Memory B cell (primary cell): ENCODE measurements around the gene PSMD6.
A peak's percentile ranks its signal among the peaks of the same experiment; 100 is the strongest.

Source experiments
- ATAC-seq: fragments of 150-1000 bp; cut with Tn5 transposase; 2 replicates; pipeline ENCODE4 v1.10.0; 2021; ENCODE audit warnings: low read depth, mild to moderate bottlenecking, moderate library complexity
- DNase-seq, 2 donors: peaks; one replicate each; pipeline ENCODE4 v3.0.0; 2022; ENCODE audit warnings: low spot score in 2 of 2
- H3K27ac Mint-ChIP-seq: one replicate; pipeline ENCODE4 v1.8.0; 2022; ENCODE audit warnings: mild to moderate bottlenecking, moderate library complexity, mixed read lengths
- H3K27me3 Mint-ChIP-seq: one replicate; pipeline ENCODE4 v1.8.0; 2022; ENCODE audit warnings: mixed read lengths
- H3K36me3 Mint-ChIP-seq: one replicate; pipeline ENCODE4 v1.8.0; 2022; ENCODE audit warnings: mild to moderate bottlenecking, mixed read lengths
- H3K4me1 Mint-ChIP-seq: one replicate; pipeline ENCODE4 v1.8.0; 2022; ENCODE audit warnings: mixed read lengths
- H3K4me3 Mint-ChIP-seq: one replicate; pipeline ENCODE4 v1.8.0; 2022; ENCODE audit warnings: mild to moderate bottlenecking, moderate library complexity, mixed read lengths
- H3K9me3 Mint-ChIP-seq: one replicate; pipeline ENCODE4 v1.8.0; 2022; ENCODE audit warnings: mixed read lengths

PSMD6 gene

DNA sequence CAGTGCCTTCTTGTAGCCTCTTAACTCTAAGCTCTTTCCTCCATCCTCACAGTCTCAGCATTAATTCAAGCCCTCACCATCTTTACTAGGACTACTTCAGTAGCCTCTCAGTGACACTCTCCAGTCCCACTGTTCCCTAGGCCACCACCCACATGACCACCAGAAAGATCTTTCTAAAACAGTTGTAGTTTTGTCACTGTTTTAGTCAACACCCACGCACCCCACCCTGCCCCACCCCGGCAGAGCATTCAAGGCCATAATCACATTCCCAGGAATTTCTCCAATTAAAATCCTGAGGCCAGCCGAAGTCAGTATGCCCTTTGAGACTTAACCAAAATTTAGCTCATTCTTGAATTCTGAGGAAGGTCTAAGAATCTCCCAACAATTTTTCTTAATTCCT, 31.2 kb upstream of the PSMD6 start:
- no peak overlapping the region for H3K27ac Mint-ChIP-seq
- no peaks in the 10 kb centered on the region for H3K36me3 Mint-ChIP-seq
- no peaks in the 10 kb centered on the region for H3K9me3 Mint-ChIP-seq
- no peak for DNase-seq
- peaks cover 15% of the 10 kb centered on the region for H3K27me3 Mint-ChIP-seq
- no peak overlapping the region for H3K4me3 Mint-ChIP-seq
- peaks cover 9% of the 10 kb centered on the region for H3K4me1 Mint-ChIP-seq
- ATAC-seq: no peak

GRCh38 chr3:64053581-64053980, 30.3 kb upstream of the PSMD6 start:
- DNase-seq: no peak
- no peak overlapping the region for H3K4me3 Mint-ChIP-seq
- no peaks in the 10 kb centered on the region for H3K36me3 Mint-ChIP-seq
- H3K9me3 Mint-ChIP-seq: no peaks in the 10 kb centered on the region
- H3K4me1 Mint-ChIP-seq: peaks cover 9% of the 10 kb centered on the region
- H3K27ac Mint-ChIP-seq: no peak overlapping the region
- no peak for ATAC-seq
- peaks cover 12% of the 10 kb centered on the region for H3K27me3 Mint-ChIP-seq

DNA sequence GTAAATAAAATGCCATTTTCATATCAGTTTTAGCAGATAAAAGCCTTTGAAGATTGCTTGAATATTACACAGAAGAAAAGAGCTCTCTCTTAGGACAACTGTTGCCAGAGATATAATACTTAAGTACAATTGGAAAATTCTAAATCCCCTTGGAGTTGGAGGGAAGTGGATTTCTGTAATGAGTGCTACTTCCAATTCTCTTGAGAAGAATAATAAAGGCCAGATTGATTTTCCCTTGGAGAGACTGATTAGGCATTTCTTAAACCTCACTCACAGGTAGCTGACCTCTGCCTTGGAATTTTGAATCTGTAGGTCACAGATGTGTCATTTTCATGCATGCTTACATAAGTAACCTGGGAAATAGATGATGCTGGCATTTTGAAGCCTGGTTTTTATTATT, 29.8 kb upstream of the PSMD6 start:
- Mint-ChIP-seq H3K4me3 (no peak overlapping the region), H3K36me3 (no peaks in the 10 kb centered on the region), H3K9me3 (no peaks in the 10 kb centered on the region), H3K27ac (no peak overlapping the region), H3K27me3 (peaks cover 12% of the 10 kb centered on the region), H3K4me1 (peaks cover 9% of the 10 kb centered on the region)
- ATAC-seq (no peak), DNase-seq (no peak)

DNA sequence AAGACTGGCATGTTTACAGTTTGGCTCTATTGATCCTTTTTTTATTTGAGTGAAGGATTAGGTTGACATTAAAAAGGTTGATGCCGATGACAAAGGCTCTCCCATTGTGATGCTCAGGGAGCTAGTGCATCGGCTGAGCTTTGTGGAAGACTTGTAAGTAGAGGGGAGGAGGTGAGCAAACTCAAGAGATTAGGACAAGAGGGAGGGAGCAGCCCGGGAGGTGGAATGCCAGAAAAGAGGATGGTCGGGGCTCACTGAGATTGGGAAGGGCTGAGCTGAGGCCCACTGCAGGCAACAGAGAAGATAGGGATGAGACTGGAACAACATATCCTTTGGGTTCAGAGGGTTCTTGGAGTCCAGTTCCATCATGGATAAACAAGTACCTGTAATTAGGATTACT, 26.5 kb upstream of the PSMD6 start:
- DNase-seq (no peak), ATAC-seq (no peak)
- no peak overlapping the region for H3K27ac Mint-ChIP-seq
- peaks cover 7% of the 10 kb centered on the region for H3K4me1 Mint-ChIP-seq
- no peak overlapping the region for H3K4me3 Mint-ChIP-seq
- H3K9me3 Mint-ChIP-seq: no peaks in the 10 kb centered on the region
- H3K36me3 Mint-ChIP-seq: no peaks in the 10 kb centered on the region
- peaks cover 2% of the 10 kb centered on the region for H3K27me3 Mint-ChIP-seq

- ATAC-seq (no peak), DNase-seq (no peak)
- no peaks in the 10 kb centered on the region for H3K9me3 Mint-ChIP-seq
- H3K4me3 Mint-ChIP-seq: no peak overlapping the region
- peaks cover 7% of the 10 kb centered on the region for H3K4me1 Mint-ChIP-seq
- H3K36me3 Mint-ChIP-seq: no peaks in the 10 kb centered on the region
- no peak overlapping the region for H3K27ac Mint-ChIP-seq
- peaks cover 2% of the 10 kb centered on the region for H3K27me3 Mint-ChIP-seq
Observed at GRCh38 chr3:64049136-64049535, 25.8 kb upstream of the PSMD6 start.

GRCh38 chr3:64048631-64049061, 25.4 kb upstream of the PSMD6 start:
- ATAC-seq (no peak), DNase-seq (no peak)
- peaks cover 7% of the 10 kb centered on the region for H3K4me1 Mint-ChIP-seq
- H3K36me3 Mint-ChIP-seq: no peaks in the 10 kb centered on the region
- H3K27ac Mint-ChIP-seq: no peak overlapping the region
- H3K27me3 Mint-ChIP-seq: peaks cover 2% of the 10 kb centered on the region
- H3K9me3 Mint-ChIP-seq: no peaks in the 10 kb centered on the region
- H3K4me3 Mint-ChIP-seq: no peak overlapping the region

GRCh38 chr3:64047787-64048186, 24.5 kb upstream of the PSMD6 start:
- DNase-seq (no peak), ATAC-seq (no peak)
- no peaks in the 10 kb centered on the region for H3K36me3 Mint-ChIP-seq
- peaks cover 7% of the 10 kb centered on the region for H3K4me1 Mint-ChIP-seq
- peaks cover 2% of the 10 kb centered on the region for H3K27me3 Mint-ChIP-seq
- no peaks in the 10 kb centered on the region for H3K9me3 Mint-ChIP-seq
- H3K4me3 Mint-ChIP-seq: no peak overlapping the region
- H3K27ac Mint-ChIP-seq: no peak overlapping the region

DNA sequence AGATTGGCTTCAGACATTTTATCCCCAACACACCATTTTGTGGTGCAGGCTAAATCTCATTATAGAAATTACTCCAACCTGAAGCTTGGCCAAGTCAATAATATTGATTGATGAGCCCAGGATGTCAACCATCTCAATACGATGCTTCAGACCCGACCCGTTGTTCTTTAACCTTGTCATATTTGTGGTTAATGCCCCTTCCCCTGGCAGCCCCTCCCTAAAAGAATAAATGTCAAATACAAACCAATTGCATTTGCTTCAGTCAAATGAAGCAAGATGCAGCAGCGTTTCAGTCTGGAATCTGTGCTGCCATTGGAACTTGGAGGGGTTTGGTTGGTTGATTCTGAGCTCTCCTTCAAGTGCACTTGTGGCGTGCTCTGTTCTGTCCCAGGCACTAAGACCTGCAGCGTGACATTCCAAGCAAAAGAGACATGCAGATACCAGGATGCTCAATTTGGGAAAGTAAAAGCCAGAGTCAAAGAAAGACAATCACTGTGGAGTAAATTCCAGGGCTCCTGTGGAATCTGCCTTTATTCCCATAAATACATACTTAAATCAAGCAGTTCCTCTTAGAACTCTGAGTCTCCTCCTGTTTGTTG, 23.8 kb upstream of the PSMD6 start:
- Mint-ChIP-seq H3K4me3 (no peak overlapping the region), H3K27ac (no peak overlapping the region), H3K36me3 (no peaks in the 10 kb centered on the region), H3K9me3 (no peaks in the 10 kb centered on the region), H3K4me1 (peaks cover 7% of the 10 kb centered on the region), H3K27me3 (peaks cover 2% of the 10 kb centered on the region)
- ATAC-seq: no peak
- no peak for DNase-seq

DNA sequence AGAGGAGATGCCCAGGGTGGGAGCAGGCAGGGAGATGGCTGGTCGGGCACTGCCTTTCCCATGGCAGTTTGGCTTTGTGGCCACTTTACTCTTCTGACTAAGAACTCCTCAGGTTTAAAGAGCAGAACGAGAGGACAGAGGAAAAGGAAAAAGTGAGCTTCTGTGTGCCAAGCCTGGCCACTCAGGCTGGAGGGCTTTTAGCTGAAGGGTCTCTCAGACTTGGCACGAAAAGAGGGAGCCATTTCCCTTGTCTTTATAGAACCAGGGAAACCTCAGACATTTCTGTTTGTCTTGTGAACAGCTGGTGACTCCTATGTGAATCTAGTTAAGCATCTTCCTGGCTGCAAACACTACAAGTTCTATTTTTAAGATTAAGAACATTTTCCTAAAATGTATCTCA, 23.3 kb upstream of the PSMD6 start:
- ATAC-seq: no peak

DNA sequence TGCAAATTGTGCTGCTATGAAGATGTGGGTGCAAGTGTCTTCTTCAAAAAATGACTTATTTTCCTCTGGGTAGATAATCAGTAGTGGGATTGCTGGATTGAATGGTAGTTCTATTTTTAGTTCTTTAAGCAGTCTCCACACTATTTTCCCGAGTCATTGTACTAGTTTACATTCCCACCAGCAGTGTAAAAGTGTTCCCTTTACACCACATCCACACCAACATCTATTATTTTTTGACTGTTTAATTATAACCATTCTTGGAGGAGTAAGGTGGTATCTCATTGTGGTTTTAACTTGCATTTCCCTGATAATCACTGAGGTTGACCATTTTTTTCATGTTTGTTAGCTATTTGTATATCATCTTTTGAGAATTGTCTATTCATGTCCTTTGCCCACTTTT, 19.7 kb upstream of the PSMD6 start:
- ATAC-seq: no peak
- DNase-seq: no peak
- Mint-ChIP-seq H3K9me3 (peaks cover 2% of the 10 kb centered on the region), H3K27ac (no peak overlapping the region), H3K27me3 (peaks cover 2% of the 10 kb centered on the region), H3K4me1 (peaks cover 24% of the 10 kb centered on the region), H3K36me3 (peaks cover 2% of the 10 kb centered on the region), H3K4me3 (no peak overlapping the region)

More for the DNA sequence above, 23.3 kb upstream of the PSMD6 start:
- Mint-ChIP-seq H3K4me1 (peaks cover 7% of the 10 kb centered on the region), H3K36me3 (peaks cover 2% of the 10 kb centered on the region), H3K27me3 (peaks cover 2% of the 10 kb centered on the region), H3K4me3 (no peak overlapping the region), H3K27ac (no peak overlapping the region), H3K9me3 (no peaks in the 10 kb centered on the region)
- DNase-seq: no peak

GRCh38 chr3:64039981-64040733, 16.9 kb upstream of the PSMD6 start:
- no peak for DNase-seq
- H3K27me3 Mint-ChIP-seq: peaks cover 1% of the 10 kb centered on the region
- peak overlapping the region; percentile 84 for H3K4me3 Mint-ChIP-seq
- peaks cover 24% of the 10 kb centered on the region for H3K4me1 Mint-ChIP-seq
- H3K9me3 Mint-ChIP-seq: peaks cover 2% of the 10 kb centered on the region
- peak; percentile 81 for ATAC-seq
- H3K27ac Mint-ChIP-seq: peak overlapping the region; percentile 61
- H3K36me3 Mint-ChIP-seq: peaks cover 2% of the 10 kb centered on the region

GRCh38 chr3:64039332-64039731, 16.0 kb upstream of the PSMD6 start:
- DNase-seq (no peak), ATAC-seq (peak; percentile 56)
- H3K4me3 Mint-ChIP-seq: peak overlapping the region; percentile 84
- H3K27ac Mint-ChIP-seq: peak overlapping the region; percentile 61
- peaks cover 24% of the 10 kb centered on the region for H3K4me1 Mint-ChIP-seq
- peaks cover 1% of the 10 kb centered on the region for H3K27me3 Mint-ChIP-seq
- peaks cover 3% of the 10 kb centered on the region for H3K36me3 Mint-ChIP-seq
- peaks cover 3% of the 10 kb centered on the region for H3K9me3 Mint-ChIP-seq

GRCh38 chr3:64038253-64038767, 15.0 kb upstream of the PSMD6 start:
- peaks cover 1% of the 10 kb centered on the region for H3K27me3 Mint-ChIP-seq
- H3K4me1 Mint-ChIP-seq: peaks cover 24% of the 10 kb centered on the region
- peak overlapping the region; percentile 61 for H3K27ac Mint-ChIP-seq
- no peak overlapping the region for H3K4me3 Mint-ChIP-seq
- DNase-seq (no peak), ATAC-seq (no peak)
- H3K36me3 Mint-ChIP-seq: peaks cover 6% of the 10 kb centered on the region
- H3K9me3 Mint-ChIP-seq: peaks cover 5% of the 10 kb centered on the region

DNA sequence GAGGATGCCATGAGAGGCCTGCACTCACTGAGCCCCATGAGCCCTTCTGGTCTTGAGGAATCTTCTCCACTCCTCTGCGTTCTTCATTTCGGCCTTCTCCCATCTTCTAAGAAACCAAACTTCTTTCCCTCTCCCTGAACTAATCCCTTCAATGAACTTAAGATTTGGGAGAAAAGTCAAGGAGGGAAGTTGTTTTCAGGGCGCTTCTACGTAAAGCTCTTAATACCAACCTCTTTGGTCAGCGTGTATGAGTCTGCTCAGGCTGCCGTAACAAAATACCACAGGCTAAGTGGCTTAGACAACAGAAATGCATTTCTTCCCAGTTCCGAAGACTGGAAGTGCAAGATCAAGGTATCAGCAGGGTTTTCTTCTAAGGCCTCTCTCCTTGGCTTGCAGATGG, 13.8 kb upstream of the PSMD6 start:
- H3K27ac Mint-ChIP-seq: no peak overlapping the region
- no peak for ATAC-seq
- DNase-seq: no peak
- peaks cover 5% of the 10 kb centered on the region for H3K9me3 Mint-ChIP-seq
- peaks cover 1% of the 10 kb centered on the region for H3K27me3 Mint-ChIP-seq
- peaks cover 6% of the 10 kb centered on the region for H3K36me3 Mint-ChIP-seq
- no peak overlapping the region for H3K4me3 Mint-ChIP-seq
- peaks cover 24% of the 10 kb centered on the region for H3K4me1 Mint-ChIP-seq
